MM.1S (cell line): ENCODE measurements around the gene PIEZO2.
"Not testable (repeated sequence)": the region's sequence is repeated elsewhere in the genome, so short reads cannot be mapped to it uniquely, and the experiment has no call there.

Source experiments
- EZH2 ChIP-seq: fragments of 300-600 bp; sonication (generic); optimal IDR thresholded peaks from 2 replicates; pipeline ENCODE3; 2017; ENCODE audit warnings: low read depth, mild to moderate bottlenecking, antibody characterized with exemption, low read length, mixed read lengths
- EZH2phosphoT487 ChIP-seq: fragments of 300-600 bp; sonication (generic); IDR thresholded peaks from 2 replicates; pipeline ENCODE4 v1.6.1; 2018; ENCODE audit warnings: antibody characterized with exemption, low read length
- TF ChIP-seq, protein P1 (sequence below): fragments of 300-600 bp; sonication (generic); IDR thresholded peaks from 2 replicates; pipeline ENCODE4 v1.5.1; 2016; ENCODE audit warnings: antibody characterized with exemption, low read length, mixed read lengths

DNA sequence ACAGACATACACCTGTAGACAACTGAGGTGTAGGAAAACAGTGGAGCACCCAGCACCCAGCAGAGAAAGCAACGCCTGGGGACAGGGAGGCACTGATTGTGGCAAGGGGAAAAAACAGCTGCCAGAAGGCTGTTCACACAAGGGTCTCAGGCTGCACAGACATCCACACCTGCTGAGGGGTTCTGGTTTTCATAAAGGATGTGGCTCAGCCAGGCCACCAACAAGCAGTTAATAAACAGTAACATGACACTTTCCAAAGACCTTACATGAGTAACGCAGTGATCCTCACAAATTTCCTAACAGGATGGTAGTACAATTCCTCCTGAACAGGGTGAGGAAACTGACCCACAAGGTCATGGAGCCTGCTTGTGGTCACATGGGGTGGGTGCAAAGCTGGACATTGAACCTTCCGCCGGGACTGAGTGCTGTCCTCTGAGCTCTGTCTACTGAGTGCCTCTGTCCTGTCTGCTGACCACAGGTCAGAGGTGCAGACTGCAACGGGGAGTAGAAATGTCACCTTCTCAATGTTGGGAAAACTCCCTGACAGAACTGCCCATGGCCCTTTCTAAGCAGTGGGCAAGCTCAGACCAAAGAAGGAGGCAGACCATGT, 506.3 kb downstream of the PIEZO2 start:
- TF ChIP-seq, protein P1, sequence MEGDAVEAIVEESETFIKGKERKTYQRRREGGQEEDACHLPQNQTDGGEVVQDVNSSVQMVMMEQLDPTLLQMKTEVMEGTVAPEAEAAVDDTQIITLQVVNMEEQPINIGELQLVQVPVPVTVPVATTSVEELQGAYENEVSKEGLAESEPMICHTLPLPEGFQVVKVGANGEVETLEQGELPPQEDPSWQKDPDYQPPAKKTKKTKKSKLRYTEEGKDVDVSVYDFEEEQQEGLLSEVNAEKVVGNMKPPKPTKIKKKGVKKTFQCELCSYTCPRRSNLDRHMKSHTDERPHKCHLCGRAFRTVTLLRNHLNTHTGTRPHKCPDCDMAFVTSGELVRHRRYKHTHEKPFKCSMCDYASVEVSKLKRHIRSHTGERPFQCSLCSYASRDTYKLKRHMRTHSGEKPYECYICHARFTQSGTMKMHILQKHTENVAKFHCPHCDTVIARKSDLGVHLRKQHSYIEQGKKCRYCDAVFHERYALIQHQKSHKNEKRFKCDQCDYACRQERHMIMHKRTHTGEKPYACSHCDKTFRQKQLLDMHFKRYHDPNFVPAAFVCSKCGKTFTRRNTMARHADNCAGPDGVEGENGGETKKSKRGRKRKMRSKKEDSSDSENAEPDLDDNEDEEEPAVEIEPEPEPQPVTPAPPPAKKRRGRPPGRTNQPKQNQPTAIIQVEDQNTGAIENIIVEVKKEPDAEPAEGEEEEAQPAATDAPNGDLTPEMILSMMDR: not testable (repeated sequence)
- not testable (repeated sequence) for TF ChIP-seq EZH2, EZH2phosphoT487
